Hepatocyte (in vitro differentiated cells): ENCODE results near the gene AK5.

Source experiments
- CTCF ChIP-seq: fragments of 200-600 bp; sonication (generic); IDR thresholded peaks from 2 replicates; pipeline ENCODE4 v1.5.1; 2016; ENCODE audit warnings: antibody characterized with exemption, mild to moderate bottlenecking; ENCODE audit not compliant: poor library complexity
- EZH2 ChIP-seq: fragments of 200-600 bp; sonication (generic); IDR thresholded peaks from 2 replicates; pipeline ENCODE4 v1.6.1; 2016; ENCODE audit warnings: antibody characterized with exemption, mild to moderate bottlenecking, borderline replicate concordance
- EZH2phosphoT487 ChIP-seq: fragments of 200-600 bp; sonication (generic); IDR thresholded peaks from one replicate; pipeline ENCODE4 v1.6.1; 2018; ENCODE audit warnings: antibody characterized with exemption, mild to moderate bottlenecking, low read depth, moderate library complexity; ENCODE audit not compliant: unreplicated experiment, severe bottlenecking

GRCh38 chr1:77579547-77579946, 297.7 kb downstream of the AK5 start:
- TF ChIP-seq CTCF (no peak), EZH2 (no peak), EZH2phosphoT487 (no peak)
